HepG2 (cell line): ENCODE data around the gene PPAN. TPM values are rescaled to one million over a fixed set of nuclear protein-coding genes. Genes with fewer than 3 reads are reported as not detected.
A peak's percentile ranks its signal among the peaks of the same experiment; 100 is the strongest.

Experiments used
- AGO2 ChIP-seq: fragments of 200-400 bp; formaldehyde crosslinking; optimal IDR thresholded peaks from 2 replicates; pipeline ENCODE3; 2017; ENCODE audit warnings: mild to moderate bottlenecking, low read depth, low read length, moderate library complexity
- HNRNPL ChIP-seq: fragments of 200-400 bp; formaldehyde crosslinking; IDR thresholded peaks from 2 replicates; pipeline ENCODE4 v1.6.1; 2017; ENCODE audit warnings: mild to moderate bottlenecking, low read depth, low read length
- MED13 ChIP-seq: sonication (generic); formaldehyde crosslinking; IDR thresholded peaks from 2 replicates; pipeline ENCODE4 v1.5.0; 2020; ENCODE audit warnings: missing genetic modification reagents
- PAF1 ChIP-seq: IDR thresholded peaks from 2 replicates; pipeline ENCODE4 v1.6.1; 2016; ENCODE audit warnings: missing genetic modification reagents, missing compliant biosample characterization
- PCBP1 ChIP-seq: fragments of 200-400 bp; formaldehyde crosslinking; IDR thresholded peaks from 2 replicates; pipeline ENCODE4 v1.6.1; 2017; ENCODE audit warnings: mild to moderate bottlenecking, low read depth, low read length, borderline replicate concordance
- POLR2G ChIP-seq: fragments of 200-400 bp; formaldehyde crosslinking; IDR thresholded peaks from 2 replicates; pipeline ENCODE4 v1.6.1; 2018; ENCODE audit warnings: mild to moderate bottlenecking, low read depth, low read length, moderate library complexity
- RAD21 ChIP-seq: fragments of 450-650 bp; formaldehyde crosslinking; IDR thresholded peaks from 2 replicates; pipeline ENCODE4 v1.5.0; 2020; ENCODE audit warnings: mild to moderate bottlenecking
- RBFOX2 ChIP-seq: fragments of 200-400 bp; formaldehyde crosslinking; IDR thresholded peaks from 2 replicates; pipeline ENCODE4 v1.6.1; 2017; ENCODE audit warnings: low read depth, mild to moderate bottlenecking, low read length
- TCF12 ChIP-seq, 2 experiments: fragments of 450-650 bp in 1 of 2; sonication (generic) in 1 of 2; formaldehyde crosslinking in 1 of 2; IDR thresholded peaks; 2 replicates each; pipeline versions ENCODE4 v1.6.1 to v1.8.0; 2017 to 2022; ENCODE audit warnings: antibody characterized with exemption in 1 of 2, mild to moderate bottlenecking in 1 of 2, missing genetic modification reagents in 1 of 2, moderate library complexity in 1 of 2
- TFDP1 ChIP-seq: IDR thresholded peaks from 2 replicates; pipeline ENCODE4 v1.6.1; 2016; ENCODE audit warnings: missing compliant biosample characterization, missing genetic modification reagents, borderline replicate concordance
- YY1 ChIP-seq: IDR thresholded peaks from 2 replicates; pipeline ENCODE4 v1.6.1; 2011; ENCODE audit warnings: low read length, low read depth, moderate library complexity, mild to moderate bottlenecking; ENCODE audit not compliant: insufficient read depth, insufficient replicate concordance
- ZBTB33 ChIP-seq: sonication (generic); formaldehyde crosslinking; IDR thresholded peaks from 2 replicates; pipeline ENCODE4 v1.4.0; 2020; ENCODE audit warnings: missing genetic modification reagents
- polyA plus RNA-seq, 8 experiments: library from polyadenylated mRNA; depleted of rRNA in 3 of 8; stranded (reverse) in 7 of 8; unstranded in 1 of 8; fragments of >200 nt; fragmentation: Illumina TruSeq in 4 of 8; extraction: Trizol in 4 of 8; gene quantifications; 2 replicates each; pipeline versions ENCODE4 v1.2.1 to v1.2.3, GENCODE V29; 2011 to 2016; ENCODE audit warnings: low read depth in 4 of 8, missing spikeins in 1 of 8, mixed read lengths in 1 of 8; ENCODE audit not compliant: insufficient read depth in 1 of 8
- total RNA-seq, 5 experiments: library from RNA; depleted of rRNA; stranded (reverse); fragments of >200 nt; fragmentation: Illumina TruSeq; extraction: Trizol; gene quantifications; 2 replicates each; pipeline ENCODE4 v1.2.3, GENCODE V29; 2016; ENCODE audit warnings: low read depth in 1 of 5

The PPAN gene
- total and polyA plus RNA-seq, 2 of the 13 experiments (the other 11 are each of a cell fraction or from before 2014, with no cell fraction given), result 36.2 to 41.9 TPM

- TF ChIP-seq YY1, result no peak
- TF ChIP-seq PAF1, result peak; percentile 79; the same call in 1 of the 2 replicates
- peak; percentile 13 for TF ChIP-seq POLR2G
- TF ChIP-seq TCF12 (IDR thresholded peaks at IDR 0.05), result no peak
- no peak for TF ChIP-seq TCF12 (CRISPR knock-in tag; IDR thresholded peaks at IDR 0.05)
- no peak for TF ChIP-seq TFDP1 (CRISPR knock-in tag)
- 0 out of 2 replicates have a peak, but pooled peaks have one; percentile 10 for TF ChIP-seq RAD21
- peak; percentile 78 for TF ChIP-seq RBFOX2
- TF ChIP-seq MED13 (CRISPR knock-in tag), result no peak
- TF ChIP-seq ZBTB33 (CRISPR knock-in tag), result 0 out of 2 replicates have a peak, but pooled peaks have one; percentile 4
- peak; percentile 95 for TF ChIP-seq AGO2
- TF ChIP-seq HNRNPL, result 0 out of 2 replicates have a peak, but pooled peaks have one; percentile 37
- 0 out of 2 replicates have a peak, but pooled peaks have one; percentile 59 for TF ChIP-seq PCBP1
Measured at GRCh38 chr19:10115392-10116084, 9.4 kb downstream of the PPAN start (continued).
